ENCODE measurements around the gene ARSG.
"Not testable (repeated sequence)": the region's sequence is repeated elsewhere in the genome, so short reads cannot be mapped to it uniquely, and the experiment has no call there.

DNA sequence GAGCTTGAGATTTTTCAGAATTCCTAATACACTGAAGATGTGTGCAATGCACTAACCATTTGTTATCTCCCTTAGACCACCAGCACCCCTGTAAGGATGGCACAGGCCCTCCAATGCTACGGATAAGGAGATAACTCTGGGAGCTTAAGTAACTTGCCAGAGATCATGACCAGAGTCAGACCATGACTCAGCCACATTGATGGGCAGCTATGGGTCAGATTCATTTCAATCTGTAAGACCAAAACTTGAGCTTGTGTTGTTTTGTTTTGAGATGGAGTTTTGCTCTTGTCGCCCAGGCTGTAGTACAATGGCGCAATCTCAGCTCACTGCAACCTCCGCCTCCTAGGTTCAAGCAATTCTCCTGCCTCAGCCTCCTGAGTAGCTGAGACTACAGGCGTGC lies 63.8 kb downstream of the ARSG start:
- TF ChIP-seq, protein P1, sequence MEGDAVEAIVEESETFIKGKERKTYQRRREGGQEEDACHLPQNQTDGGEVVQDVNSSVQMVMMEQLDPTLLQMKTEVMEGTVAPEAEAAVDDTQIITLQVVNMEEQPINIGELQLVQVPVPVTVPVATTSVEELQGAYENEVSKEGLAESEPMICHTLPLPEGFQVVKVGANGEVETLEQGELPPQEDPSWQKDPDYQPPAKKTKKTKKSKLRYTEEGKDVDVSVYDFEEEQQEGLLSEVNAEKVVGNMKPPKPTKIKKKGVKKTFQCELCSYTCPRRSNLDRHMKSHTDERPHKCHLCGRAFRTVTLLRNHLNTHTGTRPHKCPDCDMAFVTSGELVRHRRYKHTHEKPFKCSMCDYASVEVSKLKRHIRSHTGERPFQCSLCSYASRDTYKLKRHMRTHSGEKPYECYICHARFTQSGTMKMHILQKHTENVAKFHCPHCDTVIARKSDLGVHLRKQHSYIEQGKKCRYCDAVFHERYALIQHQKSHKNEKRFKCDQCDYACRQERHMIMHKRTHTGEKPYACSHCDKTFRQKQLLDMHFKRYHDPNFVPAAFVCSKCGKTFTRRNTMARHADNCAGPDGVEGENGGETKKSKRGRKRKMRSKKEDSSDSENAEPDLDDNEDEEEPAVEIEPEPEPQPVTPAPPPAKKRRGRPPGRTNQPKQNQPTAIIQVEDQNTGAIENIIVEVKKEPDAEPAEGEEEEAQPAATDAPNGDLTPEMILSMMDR (IDR thresholded peaks at IDR 0.05; ENCODE audit: poor library complexity, severe bottlenecking), result not testable (repeated sequence)
- not testable (repeated sequence) for TF ChIP-seq MXI1 (conservative IDR thresholded peaks at IDR 0.05; ENCODE audit: poor library complexity, severe bottlenecking); POLR2AphosphoS5 (IDR thresholded peaks at IDR 0.05); EZH2 (IDR thresholded peaks at IDR 0.05; ENCODE audit: borderline replicate concordance, insufficient read depth, low read length, poor library complexity, severe bottlenecking); EP300 (conservative IDR thresholded peaks at IDR 0.05; ENCODE audit: poor library complexity, severe bottlenecking); RAD21 (conservative IDR thresholded peaks at IDR 0.05); TAF1 (IDR thresholded peaks at IDR 0.05; ENCODE audit: low read depth); SMC3 (conservative IDR thresholded peaks at IDR 0.05; ENCODE audit: poor library complexity)
- TF ChIP-seq, protein P2, sequence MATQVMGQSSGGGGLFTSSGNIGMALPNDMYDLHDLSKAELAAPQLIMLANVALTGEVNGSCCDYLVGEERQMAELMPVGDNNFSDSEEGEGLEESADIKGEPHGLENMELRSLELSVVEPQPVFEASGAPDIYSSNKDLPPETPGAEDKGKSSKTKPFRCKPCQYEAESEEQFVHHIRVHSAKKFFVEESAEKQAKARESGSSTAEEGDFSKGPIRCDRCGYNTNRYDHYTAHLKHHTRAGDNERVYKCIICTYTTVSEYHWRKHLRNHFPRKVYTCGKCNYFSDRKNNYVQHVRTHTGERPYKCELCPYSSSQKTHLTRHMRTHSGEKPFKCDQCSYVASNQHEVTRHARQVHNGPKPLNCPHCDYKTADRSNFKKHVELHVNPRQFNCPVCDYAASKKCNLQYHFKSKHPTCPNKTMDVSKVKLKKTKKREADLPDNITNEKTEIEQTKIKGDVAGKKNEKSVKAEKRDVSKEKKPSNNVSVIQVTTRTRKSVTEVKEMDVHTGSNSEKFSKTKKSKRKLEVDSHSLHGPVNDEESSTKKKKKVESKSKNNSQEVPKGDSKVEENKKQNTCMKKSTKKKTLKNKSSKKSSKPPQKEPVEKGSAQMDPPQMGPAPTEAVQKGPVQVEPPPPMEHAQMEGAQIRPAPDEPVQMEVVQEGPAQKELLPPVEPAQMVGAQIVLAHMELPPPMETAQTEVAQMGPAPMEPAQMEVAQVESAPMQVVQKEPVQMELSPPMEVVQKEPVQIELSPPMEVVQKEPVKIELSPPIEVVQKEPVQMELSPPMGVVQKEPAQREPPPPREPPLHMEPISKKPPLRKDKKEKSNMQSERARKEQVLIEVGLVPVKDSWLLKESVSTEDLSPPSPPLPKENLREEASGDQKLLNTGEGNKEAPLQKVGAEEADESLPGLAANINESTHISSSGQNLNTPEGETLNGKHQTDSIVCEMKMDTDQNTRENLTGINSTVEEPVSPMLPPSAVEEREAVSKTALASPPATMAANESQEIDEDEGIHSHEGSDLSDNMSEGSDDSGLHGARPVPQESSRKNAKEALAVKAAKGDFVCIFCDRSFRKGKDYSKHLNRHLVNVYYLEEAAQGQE (IDR thresholded peaks at IDR 0.05; ENCODE audit: borderline replicate concordance), result not testable (repeated sequence)
